ENCODE results near the gene STK16.
"Not testable (repeated sequence)": the region's sequence is repeated elsewhere in the genome, so short reads cannot be mapped to it uniquely, and the experiment has no call there.

The STK16 gene

GRCh38 chr2:219270055-219270372 lies 24.7 kb downstream of the STK16 start:
- DNase-seq (ENCODE audit: low read depth): no peak

GRCh38 chr2:219271021-219271420 lies 25.7 kb downstream of the STK16 start:
- DNase-seq (ENCODE audit: low read depth): no peak

GRCh38 chr2:219272356-219272755 lies 27.1 kb downstream of the STK16 start:
- DNase-seq (ENCODE audit: low read depth): no peak

- DNase-seq (ENCODE audit: low read depth): no peak
Measured at GRCh38 chr2:219272995-219273394, 27.7 kb downstream of the STK16 start.

DNA sequence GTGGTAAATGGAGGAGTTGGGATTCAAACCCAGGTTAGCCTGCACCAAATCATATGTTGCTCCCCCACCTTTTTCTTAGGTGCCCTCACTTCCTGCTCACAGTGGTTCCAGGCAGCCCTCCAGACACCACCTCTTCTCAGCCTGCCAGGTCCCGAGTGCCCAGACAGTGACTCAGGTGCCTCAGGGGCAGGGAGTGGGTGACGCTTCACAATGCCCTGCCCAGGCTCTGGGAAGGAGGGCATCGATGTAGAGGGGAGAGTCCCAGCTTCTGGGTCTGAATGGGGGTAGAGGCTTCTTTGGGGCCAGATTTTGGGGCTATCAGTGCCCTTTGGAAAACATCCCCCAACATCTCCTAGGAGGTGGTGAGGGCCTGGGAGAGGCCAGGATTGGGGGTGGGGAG lies 28.7 kb downstream of the STK16 start:
- DNase-seq (ENCODE audit: low read depth): no peak

GRCh38 chr2:219274361-219274921 lies 29.2 kb downstream of the STK16 start:
- no peak for DNase-seq (ENCODE audit: low read depth)

DNA sequence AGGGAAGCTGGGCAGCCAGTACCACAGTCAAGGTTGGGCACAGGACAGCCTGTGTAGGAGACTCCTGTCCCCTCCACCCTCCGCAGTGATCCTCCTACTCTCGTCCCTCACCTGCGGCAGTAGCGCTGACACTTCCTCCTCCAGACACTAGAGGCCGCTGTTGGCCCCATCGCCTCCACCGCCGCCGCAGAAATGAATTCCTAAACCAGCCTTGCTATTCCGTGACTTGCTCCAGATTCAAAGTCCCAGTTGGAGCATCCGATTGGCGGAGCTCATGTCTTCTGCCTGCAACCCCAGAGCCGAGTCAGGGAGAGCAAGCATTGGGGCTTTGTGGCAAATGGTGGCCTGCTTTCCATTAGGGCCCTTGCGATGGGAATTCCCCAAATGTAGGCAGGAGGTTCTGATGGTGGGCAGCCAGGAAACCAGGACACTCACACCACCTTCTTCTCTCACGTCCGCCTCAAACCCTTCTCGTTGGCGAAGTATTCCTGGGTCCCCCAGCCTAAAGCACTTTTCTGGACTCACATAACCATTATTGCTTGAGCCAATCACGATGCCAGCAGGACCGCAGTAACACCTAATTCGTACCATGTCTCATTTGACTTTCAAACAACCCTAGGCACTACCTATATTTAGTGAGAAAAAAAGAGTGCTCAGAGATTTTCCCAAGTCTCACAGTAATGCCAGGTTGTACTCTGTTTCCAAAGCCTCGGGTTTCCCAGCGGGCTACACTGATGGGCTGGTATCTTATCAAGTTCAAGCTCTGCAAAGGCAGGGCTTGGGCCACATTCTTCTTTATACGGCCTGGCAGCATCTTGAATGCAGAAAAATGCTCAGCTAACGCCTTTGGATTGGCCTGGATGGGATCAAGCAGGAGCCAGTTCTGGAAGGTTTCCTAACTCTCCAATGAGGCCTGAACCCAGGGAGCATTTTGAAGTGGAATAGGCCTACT lies 32.7 kb downstream of the STK16 start:
- DNase-seq (ENCODE audit: low read depth): peak; percentile 58

GRCh38 chr2:219278655-219279150 lies 33.4 kb downstream of the STK16 start:
- DNase-seq (ENCODE audit: low read depth): no peak

GRCh38 chr2:219279151-219279915 lies 34.1 kb downstream of the STK16 start, which contains the start of gene DNAJB2:
Gene DNAJB2 (plus strand): TSS chr2:219279366. CDS start chr2:219279834, 468 bp downstream.
- peak; percentile 98 for DNase-seq (ENCODE audit: low read depth)

DNA sequence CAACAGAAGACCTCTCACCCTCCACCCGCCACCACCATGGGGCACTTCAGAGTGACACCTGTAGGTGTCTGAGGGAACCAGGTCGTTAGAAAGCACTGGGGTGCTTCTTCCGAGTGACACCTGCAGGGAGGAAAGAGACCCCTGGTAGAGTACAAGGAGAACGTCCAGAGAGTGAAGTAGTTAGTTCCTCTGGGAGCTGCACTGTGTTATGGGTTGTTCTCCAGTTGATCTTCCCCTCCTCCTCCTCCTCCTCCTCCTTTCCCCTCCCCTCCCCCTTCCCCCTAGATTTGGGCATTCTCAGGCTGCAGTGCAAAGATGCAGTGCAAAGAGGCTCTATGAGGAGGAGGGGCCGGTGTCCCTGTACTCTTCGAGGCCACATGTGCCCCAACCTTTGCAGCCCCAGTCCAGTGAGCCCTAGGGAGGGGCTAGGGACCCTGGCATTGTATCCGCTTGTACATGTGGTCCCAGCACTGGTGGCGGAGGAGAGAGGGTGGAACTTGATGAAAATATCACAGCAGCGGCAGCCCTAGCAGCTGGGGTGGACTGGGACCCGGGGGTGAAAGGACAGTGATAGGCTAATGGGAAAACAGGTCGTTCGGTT lies 34.7 kb downstream of the STK16 start:
- DNase-seq (ENCODE audit: low read depth): no peak

DNA sequence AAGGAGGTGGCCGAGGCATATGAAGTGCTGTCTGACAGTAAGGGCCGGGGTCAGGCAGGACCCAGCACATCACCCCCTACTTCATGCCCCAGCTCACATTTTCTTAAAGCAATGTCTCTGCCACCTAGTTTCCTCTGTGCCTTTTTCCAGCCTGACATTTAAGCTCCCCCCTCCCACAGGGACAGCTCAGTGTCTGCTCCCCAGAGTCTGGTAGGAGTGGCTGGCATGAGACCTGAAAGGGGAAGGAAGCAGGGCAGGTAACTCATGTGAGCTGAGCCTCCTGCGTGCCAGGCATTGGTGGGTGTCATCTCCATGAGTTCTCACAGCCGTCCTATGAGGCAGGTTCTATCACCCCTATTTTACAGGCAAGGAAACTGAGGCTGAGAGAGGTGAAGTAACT lies 35.4 kb downstream of the STK16 start:
- DNase-seq (ENCODE audit: low read depth): no peak

DNA sequence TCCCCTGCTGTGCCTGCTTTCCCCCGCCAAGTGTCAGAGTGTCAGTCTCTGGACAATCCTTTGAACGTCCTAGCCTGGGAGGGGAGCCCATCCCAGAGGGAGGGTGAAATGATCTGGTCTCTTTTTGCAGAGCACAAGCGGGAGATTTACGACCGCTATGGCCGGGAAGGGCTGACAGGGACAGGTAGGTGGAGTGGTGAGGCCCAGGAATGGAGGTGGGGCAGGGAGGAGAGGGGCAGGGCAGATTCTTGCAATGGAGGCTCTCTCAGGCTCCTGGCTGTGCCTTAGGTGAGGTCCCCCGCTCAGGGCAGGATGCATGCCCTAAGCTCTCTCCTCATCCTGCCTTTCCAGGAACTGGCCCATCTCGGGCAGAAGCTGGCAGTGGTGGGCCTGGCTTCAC lies 36.3 kb downstream of the STK16 start:
- no peak for DNase-seq (ENCODE audit: low read depth)

GRCh38 chr2:219282375-219282774 lies 37.1 kb downstream of the STK16 start:
- DNase-seq (ENCODE audit: low read depth): no peak

DNA sequence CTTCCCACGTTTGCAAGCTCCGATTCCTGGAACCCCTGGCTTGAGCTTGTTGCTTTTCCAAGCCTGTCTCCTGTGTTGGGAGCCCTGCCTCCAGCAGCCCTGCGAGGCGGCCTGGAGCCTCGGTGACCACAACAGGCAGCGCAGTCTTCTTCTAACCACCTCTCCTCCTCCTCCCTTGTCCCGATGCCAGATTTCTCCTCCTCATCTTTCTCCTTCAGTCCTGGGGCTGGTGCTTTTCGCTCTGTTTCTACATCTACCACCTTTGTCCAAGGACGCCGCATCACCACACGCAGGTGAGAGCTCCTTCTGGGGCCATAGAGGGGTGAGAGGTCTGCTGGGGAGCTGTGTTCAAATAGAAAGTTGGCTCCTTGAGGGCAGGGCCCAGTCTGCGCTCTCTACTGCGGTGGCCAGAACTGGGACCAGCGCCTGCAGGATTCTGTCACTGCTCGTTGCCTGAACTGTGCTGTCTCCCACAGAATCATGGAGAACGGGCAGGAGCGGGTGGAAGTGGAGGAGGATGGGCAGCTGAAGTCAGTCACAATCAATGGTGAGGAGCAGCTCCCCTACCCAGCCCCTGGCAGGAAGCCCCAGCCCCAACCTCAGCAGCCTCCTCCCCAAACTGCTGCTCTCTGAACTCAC lies 37.8 kb downstream of the STK16 start:
- DNase-seq (ENCODE audit: low read depth): no peak

GRCh38 chr2:219284501-219285372 lies 39.5 kb downstream of the STK16 start:
- DNase-seq (ENCODE audit: low read depth): no peak

DNA sequence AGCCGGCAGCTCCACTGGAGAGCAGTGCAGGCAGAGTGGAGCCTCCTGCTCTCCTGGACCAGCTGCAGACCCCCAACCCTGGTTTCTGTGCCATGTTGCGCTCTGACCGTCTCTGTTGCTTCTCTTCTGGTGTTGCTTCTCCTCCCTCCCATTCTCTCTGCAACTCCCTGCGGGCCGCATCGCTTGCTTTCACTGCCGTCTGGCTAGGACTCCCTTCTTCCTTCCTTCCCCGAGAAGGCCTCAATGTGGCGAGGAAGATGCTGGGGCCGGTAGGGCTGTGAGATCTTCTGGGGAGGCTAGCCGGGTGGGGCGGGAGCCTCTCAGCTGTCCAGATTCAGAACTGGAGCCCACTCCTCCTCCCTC lies 40.1 kb downstream of the STK16 start:
- DNase-seq (ENCODE audit: low read depth): no peak

GRCh38 chr2:219285894-219286425 lies 40.7 kb downstream of the STK16 start:
- no peak for DNase-seq (ENCODE audit: low read depth)

GRCh38 chr2:219286436-219287115 lies 41.3 kb downstream of the STK16 start:
- no peak for DNase-seq (ENCODE audit: low read depth)

DNA sequence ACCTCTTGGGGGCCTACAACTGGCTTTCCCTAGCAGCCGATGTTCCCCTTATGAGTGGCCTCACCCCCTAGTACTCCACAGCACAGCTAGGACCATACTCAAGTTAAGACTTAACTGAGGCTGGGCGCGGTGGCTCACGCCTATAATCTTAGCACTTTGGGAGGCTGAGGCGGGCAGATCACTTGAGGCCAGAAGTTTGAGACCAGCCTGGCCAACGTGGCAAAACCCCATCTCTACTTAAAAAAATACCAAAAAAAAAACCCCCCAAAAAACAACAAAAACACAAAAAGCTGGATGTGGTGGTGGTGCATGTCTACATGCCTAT lies 41.8 kb downstream of the STK16 start:
- DNase-seq (ENCODE audit: low read depth): not testable (repeated sequence)

Data from stimulated activated CD8-positive, alpha-beta memory T cell treated with anti-CD3 and anti-CD28 coated beads, Interleukin-12 subunit alpha, Interleukin-12 subunit beta, amount 100 ng/mL, for 1 hour (primary cell).